ENCODE measurements around the gene GHITM. TPM values are rescaled to one million over a fixed set of nuclear protein-coding genes. Genes with fewer than 3 reads are reported as not detected.

Gene GHITM
- polyA plus RNA-seq, 1 experiment: 204 TPM

DNA sequence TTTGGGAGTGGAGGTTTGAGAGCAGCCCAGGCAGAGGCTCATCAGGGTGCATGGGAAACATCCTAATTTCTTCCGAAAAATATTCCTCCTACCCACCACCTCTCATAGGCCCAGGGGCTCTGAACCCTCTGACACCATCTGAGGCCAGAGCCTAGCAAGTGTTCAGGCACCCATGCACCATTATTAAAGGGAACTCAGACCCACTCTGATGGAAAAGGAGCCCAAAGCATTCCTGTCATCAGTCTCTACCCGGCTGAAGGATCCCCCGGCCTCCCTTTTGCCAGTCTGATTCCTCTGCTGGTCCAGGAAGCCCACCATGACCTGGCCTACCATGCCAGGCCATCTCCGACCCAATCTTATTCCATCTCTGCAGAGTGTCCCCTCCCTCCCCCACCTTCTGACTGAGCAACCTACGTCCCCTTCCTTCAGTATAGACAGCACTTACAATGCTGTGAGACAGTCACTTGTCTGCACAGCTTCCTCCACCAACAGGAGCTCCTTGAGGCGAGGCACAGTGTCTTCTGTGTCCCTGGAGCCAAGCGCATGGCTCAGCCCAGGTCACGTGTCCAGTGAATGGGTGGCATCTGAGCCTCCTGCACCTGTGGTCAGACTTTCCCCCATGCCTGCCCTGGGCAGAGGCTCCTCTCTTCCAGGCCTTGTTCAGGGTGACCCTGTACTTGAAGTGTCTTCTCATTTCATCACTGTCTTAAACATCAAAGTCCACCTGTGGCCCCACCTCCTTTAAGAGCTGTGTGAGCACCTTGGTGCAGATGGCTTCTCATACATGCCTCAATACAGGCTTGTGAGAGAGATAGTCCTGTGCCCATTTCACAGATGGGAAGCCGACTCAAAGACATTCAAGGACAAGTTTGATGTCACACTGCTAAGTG, 33.4 kb downstream of the GHITM start:
- no peak overlapping the region for H3K4me3 ChIP-seq (ENCODE audit: low read depth, low read length)
- TF ChIP-seq, protein P1, sequence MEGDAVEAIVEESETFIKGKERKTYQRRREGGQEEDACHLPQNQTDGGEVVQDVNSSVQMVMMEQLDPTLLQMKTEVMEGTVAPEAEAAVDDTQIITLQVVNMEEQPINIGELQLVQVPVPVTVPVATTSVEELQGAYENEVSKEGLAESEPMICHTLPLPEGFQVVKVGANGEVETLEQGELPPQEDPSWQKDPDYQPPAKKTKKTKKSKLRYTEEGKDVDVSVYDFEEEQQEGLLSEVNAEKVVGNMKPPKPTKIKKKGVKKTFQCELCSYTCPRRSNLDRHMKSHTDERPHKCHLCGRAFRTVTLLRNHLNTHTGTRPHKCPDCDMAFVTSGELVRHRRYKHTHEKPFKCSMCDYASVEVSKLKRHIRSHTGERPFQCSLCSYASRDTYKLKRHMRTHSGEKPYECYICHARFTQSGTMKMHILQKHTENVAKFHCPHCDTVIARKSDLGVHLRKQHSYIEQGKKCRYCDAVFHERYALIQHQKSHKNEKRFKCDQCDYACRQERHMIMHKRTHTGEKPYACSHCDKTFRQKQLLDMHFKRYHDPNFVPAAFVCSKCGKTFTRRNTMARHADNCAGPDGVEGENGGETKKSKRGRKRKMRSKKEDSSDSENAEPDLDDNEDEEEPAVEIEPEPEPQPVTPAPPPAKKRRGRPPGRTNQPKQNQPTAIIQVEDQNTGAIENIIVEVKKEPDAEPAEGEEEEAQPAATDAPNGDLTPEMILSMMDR (IDR thresholded peaks at IDR 0.05; ENCODE audit: insufficient read depth, low read depth, low read length): no peak
- ChIA-PET POLR2A (no interaction called here), CTCF (no interaction called here)
- H3K27me3 ChIP-seq (ENCODE audit: control insufficient read depth, insufficient read depth, low read length): peaks cover 1% of the 10 kb centered on the region; the same call in 1 of the 2 replicates
- DNase-seq (ENCODE audit: low read depth): no peak
- no peaks in the 10 kb centered on the region for H3K36me3 ChIP-seq (ENCODE audit: control insufficient read depth, insufficient read depth, low read length)

DNA sequence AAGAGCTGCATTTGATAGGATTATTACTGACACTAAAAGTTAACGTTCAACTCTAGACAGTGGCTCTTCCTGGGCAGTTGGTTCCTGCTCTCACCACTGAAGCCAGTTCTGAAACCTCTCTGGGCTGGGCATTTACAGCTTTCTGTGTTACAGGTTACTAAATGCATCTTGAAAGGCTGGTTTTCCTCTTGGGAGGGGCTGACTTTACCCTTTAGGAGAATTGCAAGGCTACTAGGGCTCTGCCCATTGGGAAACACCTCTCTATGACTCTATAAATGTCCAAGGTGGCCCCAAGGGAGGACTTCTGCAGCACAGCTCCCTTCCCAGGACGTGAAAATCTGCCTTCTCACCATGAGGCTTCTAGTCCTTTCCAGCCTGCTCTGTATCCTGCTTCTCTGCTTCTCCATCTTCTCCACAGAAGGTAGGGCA, 34.2 kb downstream of the GHITM start, which contains the start of gene GPR15LG:
Gene GPR15LG (plus strand): TSS at position 301 of the 429 bp plus-strand sequence. CDS start 51 bp downstream, at position 352.
- CTCF ChIA-PET: no interaction called here

DNA sequence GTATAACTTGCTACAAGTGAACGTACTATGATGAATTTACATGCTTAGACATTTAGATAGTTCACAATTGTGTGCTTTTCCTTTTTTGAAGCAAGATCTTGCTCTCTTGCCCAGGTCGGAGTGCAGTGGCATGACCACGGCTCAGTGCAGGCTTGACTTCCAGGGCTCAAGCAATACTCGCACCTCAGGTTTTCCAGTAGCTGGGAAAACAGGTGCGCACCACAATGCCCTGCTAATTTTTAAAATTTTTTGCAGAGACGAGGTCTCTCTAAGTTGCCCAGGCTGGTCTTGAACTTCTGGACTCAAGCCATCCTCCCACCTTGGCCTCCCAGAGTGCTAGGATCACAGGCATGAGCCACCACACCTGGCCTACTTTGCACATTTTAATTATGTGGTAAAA, 36.1 kb downstream of the GHITM start:
- no peaks in the 10 kb centered on the region for H3K36me3 ChIP-seq (ENCODE audit: control insufficient read depth, insufficient read depth, low read length)

More for the DNA sequence above, 34.2 kb downstream of the GHITM start, which contains the start of gene GPR15LG:
- Histone ChIP-seq H3K36me3 (ENCODE audit: control insufficient read depth, insufficient read depth, low read length) (no peaks in the 10 kb centered on the region), H3K27me3 (ENCODE audit: control insufficient read depth, insufficient read depth, low read length) (peaks cover 1% of the 10 kb centered on the region; the same call in 1 of the 2 replicates), H3K4me3 (ENCODE audit: low read depth, low read length) (no peak within 1 kb of the TSS)
- POLR2A ChIA-PET: no interaction called here
- TF ChIP-seq, protein P1 (IDR thresholded peaks at IDR 0.05; ENCODE audit: insufficient read depth, low read depth, low read length): no peak
- DNase-seq (ENCODE audit: low read depth): no peak

DNA sequence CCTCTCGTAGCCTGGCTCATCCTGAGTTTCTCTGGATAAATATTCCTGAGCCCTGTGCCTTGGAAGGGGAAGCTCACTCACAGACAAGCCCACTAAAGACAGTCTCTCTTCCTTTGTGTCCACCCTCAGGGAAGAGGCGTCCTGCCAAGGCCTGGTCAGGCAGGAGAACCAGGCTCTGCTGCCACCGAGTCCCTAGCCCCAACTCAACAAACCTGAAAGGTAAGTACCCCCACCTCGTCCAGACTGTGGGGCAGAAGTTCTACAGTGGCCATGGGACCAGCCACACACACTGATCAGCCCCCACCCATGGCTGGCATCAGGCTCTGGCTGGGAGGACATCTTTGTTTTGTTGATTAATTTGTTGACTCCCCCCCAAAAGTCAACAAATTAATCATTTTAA, 37.0 kb downstream of the GHITM start:
- no peak for DNase-seq (ENCODE audit: low read depth)
- H3K36me3 ChIP-seq (ENCODE audit: control insufficient read depth, insufficient read depth, low read length): no peaks in the 10 kb centered on the region
- CTCF ChIA-PET: no interaction called here
- TF ChIP-seq, protein P1 (IDR thresholded peaks at IDR 0.05; ENCODE audit: insufficient read depth, low read depth, low read length): no peak
- H3K4me3 ChIP-seq (ENCODE audit: low read depth, low read length): no peak overlapping the region
- POLR2A ChIA-PET: no interaction called here
- H3K27me3 ChIP-seq (ENCODE audit: control insufficient read depth, insufficient read depth, low read length): peaks cover 1% of the 10 kb centered on the region; the same call in 1 of the 2 replicates

More for the DNA sequence above, 36.1 kb downstream of the GHITM start:
- Histone ChIP-seq H3K27me3 (ENCODE audit: control insufficient read depth, insufficient read depth, low read length) (peaks cover 1% of the 10 kb centered on the region; the same call in 1 of the 2 replicates), H3K4me3 (ENCODE audit: low read depth, low read length) (no peak overlapping the region)
- POLR2A ChIA-PET: no interaction called here
- no peak for DNase-seq (ENCODE audit: low read depth)
- CTCF ChIA-PET: no interaction called here
- TF ChIP-seq, protein P1 (IDR thresholded peaks at IDR 0.05; ENCODE audit: insufficient read depth, low read depth, low read length): no peak

DNA sequence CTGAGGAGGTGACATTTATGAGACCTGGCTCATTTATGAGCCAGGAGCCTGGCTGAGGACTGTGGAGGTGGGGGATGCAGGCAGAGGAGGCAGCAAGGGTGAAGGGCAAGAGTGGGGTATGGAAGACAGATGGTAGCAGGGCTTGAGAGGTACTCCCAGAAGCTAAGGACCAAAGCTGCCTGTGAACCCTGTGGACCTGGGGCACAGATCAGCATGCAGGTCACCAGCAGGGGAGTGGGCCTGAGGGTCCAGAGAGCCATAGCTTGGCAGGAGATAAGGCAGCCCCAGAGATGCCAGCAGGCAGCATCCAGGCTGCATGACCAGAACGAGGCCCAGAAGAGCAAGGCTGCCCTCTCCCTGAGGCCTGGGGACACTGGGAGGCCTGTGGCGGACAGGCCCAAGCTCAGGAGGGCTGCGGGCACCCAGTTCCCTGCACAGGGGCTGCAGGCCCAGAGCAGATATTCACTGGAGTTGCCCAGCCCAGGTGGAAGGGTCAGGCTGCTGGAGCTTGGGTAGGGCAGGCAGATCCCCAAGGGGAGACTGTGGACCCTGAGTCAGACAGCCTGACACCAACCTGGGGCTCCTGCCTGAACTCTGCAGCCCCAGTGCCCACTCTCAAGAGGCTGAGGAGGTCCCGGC, 37.6 kb downstream of the GHITM start:
- Histone ChIP-seq H3K27me3 (ENCODE audit: control insufficient read depth, insufficient read depth, low read length) (peaks cover 1% of the 10 kb centered on the region; the same call in 1 of the 2 replicates), H3K36me3 (ENCODE audit: control insufficient read depth, insufficient read depth, low read length) (no peaks in the 10 kb centered on the region), H3K4me3 (ENCODE audit: low read depth, low read length) (no peak overlapping the region)
- CTCF ChIA-PET: no interaction called here
- no peak for DNase-seq (ENCODE audit: low read depth)
- POLR2A ChIA-PET: no interaction called here
- TF ChIP-seq, protein P1 (IDR thresholded peaks at IDR 0.05; ENCODE audit: insufficient read depth, low read depth, low read length): no peak
